Trophoblast cell (in vitro differentiated cells and primary cell): ENCODE measurements around the gene TGOLN2.

Experiments used
- DNase-seq, 2 donors: peaks; one replicate each; pipeline ENCODE4 v3.0.0-alpha.2; 2016
- H2AFZ ChIP-seq: 2 replicates; pipeline ENCODE4 v1.6.1; 2013; ENCODE audit warnings: low read length, moderate library complexity, mild to moderate bottlenecking; ENCODE audit not compliant: insufficient read depth, poor library complexity
- H2AK5ac ChIP-seq: 2 replicates; pipeline ENCODE4 v1.6.1; 2013; ENCODE audit warnings: mild to moderate bottlenecking, low read length
- H2BK120ac ChIP-seq: 2 replicates; pipeline ENCODE4 v1.6.1; 2013; ENCODE audit warnings: low read length, mild to moderate bottlenecking, moderate library complexity; ENCODE audit not compliant: insufficient read depth, poor library complexity
- H2BK12ac ChIP-seq: 2 replicates; pipeline ENCODE4 v1.6.1; 2013; ENCODE audit warnings: mild to moderate bottlenecking, low read length, moderate library complexity
- H2BK5ac ChIP-seq: 2 replicates; pipeline ENCODE4 v1.6.1; 2013; ENCODE audit warnings: low read length, low read depth, moderate library complexity, mild to moderate bottlenecking; ENCODE audit not compliant: poor library complexity
- H3K14ac ChIP-seq: 2 replicates; pipeline ENCODE4 v1.6.1; 2013; ENCODE audit warnings: mild to moderate bottlenecking, low read length
- H3K18ac ChIP-seq: 2 replicates; pipeline ENCODE4 v1.6.1; 2013; ENCODE audit warnings: mild to moderate bottlenecking, low read length
- H3K23ac ChIP-seq: 2 replicates; pipeline ENCODE4 v1.6.1; 2013; ENCODE audit warnings: low read length
- H3K27ac ChIP-seq: 2 replicates; pipeline ENCODE4 v1.5.1; 2013; ENCODE audit warnings: low read depth, mild to moderate bottlenecking, inconsistent platforms, low read length, moderate library complexity
- H3K27me3 ChIP-seq: 2 replicates; pipeline ENCODE4 v1.6.1; 2013; ENCODE audit warnings: inconsistent platforms, mild to moderate bottlenecking, low read length, moderate library complexity; ENCODE audit not compliant: insufficient read depth
- H3K36me3 ChIP-seq, 2 experiments: 1 replicate in 1 of 2; 2 replicates in 1 of 2; pipeline ENCODE4 v1.6.1; 2013; ENCODE audit warnings: low read length in 2 of 2, mild to moderate bottlenecking in 2 of 2, moderate library complexity in 1 of 2; ENCODE audit not compliant: insufficient read depth in 2 of 2, control insufficient read depth in 1 of 2
- H3K4ac ChIP-seq: 2 replicates; pipeline ENCODE4 v1.6.1; 2013; ENCODE audit warnings: low read depth, mild to moderate bottlenecking, low read length, moderate library complexity
- H3K4me1 ChIP-seq, 2 experiments: 1 replicate in 1 of 2; 2 replicates in 1 of 2; pipeline ENCODE4 v1.6.1; 2013; ENCODE audit warnings: low read length in 2 of 2, mild to moderate bottlenecking in 2 of 2, moderate library complexity in 1 of 2; ENCODE audit not compliant: insufficient read depth in 2 of 2, control insufficient read depth in 1 of 2
- H3K4me2 ChIP-seq: 2 replicates; pipeline ENCODE4 v1.6.1; 2013; ENCODE audit warnings: inconsistent platforms, mild to moderate bottlenecking, low read length, moderate library complexity
- H3K4me3 ChIP-seq: 2 replicates; pipeline ENCODE4 v1.5.1; 2013; ENCODE audit warnings: mild to moderate bottlenecking, low read depth, low read length, inconsistent platforms
- H3K79me1 ChIP-seq: one replicate; pipeline ENCODE4 v1.6.1; 2013; ENCODE audit warnings: low read length
- H3K79me2 ChIP-seq: 2 replicates; pipeline ENCODE4 v1.6.1; 2013; ENCODE audit warnings: low read length, mild to moderate bottlenecking; ENCODE audit not compliant: control insufficient read depth, insufficient read depth, poor library complexity
- H3K9ac ChIP-seq: 2 replicates; pipeline ENCODE4 v1.6.1; 2013; ENCODE audit warnings: mild to moderate bottlenecking, low read length
- H3K9me3 ChIP-seq: 2 replicates; pipeline ENCODE4 v1.6.1; 2013; ENCODE audit warnings: low read depth, mild to moderate bottlenecking, control low read depth, inconsistent platforms, low read length; ENCODE audit not compliant: insufficient read depth
- H4K12ac ChIP-seq: 2 replicates; pipeline ENCODE4 v1.6.1; 2013; ENCODE audit warnings: low read depth, mild to moderate bottlenecking, low read length, moderate library complexity
- H4K8ac ChIP-seq: 2 replicates; pipeline ENCODE4 v1.6.1; 2013; ENCODE audit warnings: low read depth, mild to moderate bottlenecking, low read length, moderate library complexity
- H4K91ac ChIP-seq: one replicate; pipeline ENCODE4 v1.6.1; 2013; ENCODE audit warnings: low read depth, mild to moderate bottlenecking, low read length, moderate library complexity
- WGBS: extraction: QIAGEN DNeasy Blood & Tissue Kit; methylation state at CpG from one replicate; pipeline ENCODE4 v1.1.7; 2013; ENCODE audit warnings: missing lambda C conversion rate; ENCODE audit not compliant: insufficient read length, insufficient coverage; ENCODE audit errors: extremely low coverage; 5-methylcytosine and 5-hydroxymethylcytosine counted together

The TGOLN2 gene

GRCh38 chr2:85307527-85307897, 20.3 kb downstream of the TGOLN2 start:
- Histone ChIP-seq H3K79me2 (no peaks in the 10 kb centered on the region), H4K91ac (no peak overlapping the region), H2BK120ac (no peak overlapping the region), H3K27me3 (no peaks in the 10 kb centered on the region), H3K23ac (no peak overlapping the region), H4K8ac (no peak overlapping the region), H3K4me1 (peaks cover 3 to 5% of the 10 kb centered on the region in 2 experiments), H3K9me3 (no peaks in the 10 kb centered on the region), H3K9ac (no peak overlapping the region), H3K4me2 (no peak overlapping the region), H3K79me1 (no peaks in the 10 kb centered on the region), H3K18ac (no peak overlapping the region), H2AFZ (no peak overlapping the region), H2BK5ac (no peak overlapping the region), H4K12ac (no peak overlapping the region), H3K36me3 (peaks cover 34 to 45% of the 10 kb centered on the region in 2 experiments), H3K27ac (no peak overlapping the region), H2BK12ac (no peak overlapping the region), H2AK5ac (no peak overlapping the region), H3K4me3 (no peak overlapping the region), H3K4ac (no peak overlapping the region), H3K14ac (no peak overlapping the region)
- WGBS: no CpG with 5 or more reads among the region's 9 CpGs
- no peak for DNase-seq

- Histone ChIP-seq H2AK5ac (no peak overlapping the region), H3K4me1 (peaks cover 0 to under 1% of the 10 kb centered on the region in 2 experiments), H3K79me1 (no peaks in the 10 kb centered on the region), H2BK120ac (no peak overlapping the region), H3K4me3 (no peak overlapping the region), H4K91ac (no peak overlapping the region), H2BK12ac (no peak overlapping the region), H3K27ac (no peak overlapping the region), H2BK5ac (no peak overlapping the region), H3K27me3 (no peaks in the 10 kb centered on the region), H3K4me2 (no peak overlapping the region), H2AFZ (no peak overlapping the region), H3K23ac (no peak overlapping the region), H3K14ac (no peak overlapping the region), H3K36me3 (peaks cover 27 to 42% of the 10 kb centered on the region in 2 experiments), H4K8ac (no peak overlapping the region), H3K9ac (no peak overlapping the region), H3K4ac (no peak overlapping the region), H3K18ac (no peak overlapping the region), H3K9me3 (no peaks in the 10 kb centered on the region), H3K79me2 (no peaks in the 10 kb centered on the region), H4K12ac (no peak overlapping the region)
- no CpG with 5 or more reads among the region's 28 CpGs for WGBS
- no peak for DNase-seq
These were observed 23.8 kb downstream of the TGOLN2 start for GRCh38 chr2:85303780-85304531.

GRCh38 chr2:85302121-85302520, 25.7 kb downstream of the TGOLN2 start:
- H2BK12ac ChIP-seq: no peak overlapping the region
- no peak overlapping the region for H2BK120ac ChIP-seq
- H3K36me3 ChIP-seq: peaks cover 24 to 32% of the 10 kb centered on the region in 2 experiments
- no peak overlapping the region for H3K9ac ChIP-seq
- no peak overlapping the region for H2BK5ac ChIP-seq
- H3K9me3 ChIP-seq: no peaks in the 10 kb centered on the region
- no peak overlapping the region for H3K18ac ChIP-seq
- no peak overlapping the region for H3K23ac ChIP-seq
- H3K4me1 ChIP-seq: no peaks in the 10 kb centered on the region
- no peak overlapping the region for H4K91ac ChIP-seq
- H2AK5ac ChIP-seq: no peak overlapping the region
- no peak overlapping the region for H4K12ac ChIP-seq
- H3K4ac ChIP-seq: no peak overlapping the region
- H3K27me3 ChIP-seq: no peaks in the 10 kb centered on the region
- no peak overlapping the region for H3K27ac ChIP-seq
- H4K8ac ChIP-seq: no peak overlapping the region
- peak overlapping the region; percentile 20 for H3K4me3 ChIP-seq
- no CpG with 5 or more reads among the region's 6 CpGs for WGBS
- no peak overlapping the region for H2AFZ ChIP-seq
- no peak overlapping the region for H3K14ac ChIP-seq
- no peaks in the 10 kb centered on the region for H3K79me1 ChIP-seq
- H3K4me2 ChIP-seq: no peak overlapping the region
- no peak for DNase-seq
- H3K79me2 ChIP-seq: no peaks in the 10 kb centered on the region

- Histone ChIP-seq H2AK5ac (no peak overlapping the region), H2BK120ac (no peak overlapping the region), H2BK5ac (no peak overlapping the region), H3K4me1 (peaks cover 2 to 5% of the 10 kb centered on the region in 2 experiments), H4K8ac (no peak overlapping the region), H3K27me3 (no peaks in the 10 kb centered on the region), H3K18ac (no peak overlapping the region), H3K36me3 (peaks cover 0 to 2% of the 10 kb centered on the region in 2 experiments), H4K91ac (no peak overlapping the region), H3K4ac (no peak overlapping the region), H2BK12ac (no peak overlapping the region), H3K4me3 (no peak overlapping the region), H3K14ac (no peak overlapping the region), H3K4me2 (no peak overlapping the region), H3K23ac (no peak overlapping the region), H4K12ac (no peak overlapping the region), H3K9me3 (no peaks in the 10 kb centered on the region), H3K79me2 (no peaks in the 10 kb centered on the region), H3K79me1 (no peaks in the 10 kb centered on the region), H2AFZ (no peak overlapping the region), H3K9ac (no peak overlapping the region), H3K27ac (no peak overlapping the region)
- DNase-seq: no peak
- WGBS: no CpG with 5 or more reads among the region's 4 CpGs
These were observed 36.3 kb downstream of the TGOLN2 start for GRCh38 chr2:85291425-85292023.
